Measurements from ENCODE around the gene SRPX2. TPM values are rescaled to one million over a fixed set of nuclear protein-coding genes. Genes with fewer than 3 reads are reported as not detected.

Gene SRPX2
- total RNA-seq, 2 experiments from 2014 or later: not detected

DNA sequence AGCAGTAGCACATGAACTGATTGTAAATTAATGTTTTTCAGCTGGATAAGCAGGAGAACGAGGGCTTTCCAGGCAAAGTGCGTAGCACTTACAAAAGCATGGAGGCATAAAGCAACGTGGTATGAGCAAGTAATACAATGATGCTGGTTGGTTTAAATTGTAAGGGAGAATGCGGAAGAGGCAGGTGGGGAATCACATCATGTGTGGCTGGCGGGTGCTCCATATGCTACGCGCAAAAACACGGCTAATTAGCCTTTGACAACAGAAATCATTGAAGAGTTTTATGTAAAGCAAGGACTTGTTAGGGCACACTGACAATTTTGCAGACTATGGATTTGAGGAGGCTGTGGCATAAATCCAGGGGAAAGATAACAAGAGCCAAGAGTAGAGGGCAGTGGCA, 73.4 kb downstream of the SRPX2 start:
- TF ChIP-seq EZH2phosphoT487 (IDR thresholded peaks at IDR 0.05; ENCODE audit: borderline replicate concordance, low read depth, low read length): no peak
- TF ChIP-seq, protein P1, sequence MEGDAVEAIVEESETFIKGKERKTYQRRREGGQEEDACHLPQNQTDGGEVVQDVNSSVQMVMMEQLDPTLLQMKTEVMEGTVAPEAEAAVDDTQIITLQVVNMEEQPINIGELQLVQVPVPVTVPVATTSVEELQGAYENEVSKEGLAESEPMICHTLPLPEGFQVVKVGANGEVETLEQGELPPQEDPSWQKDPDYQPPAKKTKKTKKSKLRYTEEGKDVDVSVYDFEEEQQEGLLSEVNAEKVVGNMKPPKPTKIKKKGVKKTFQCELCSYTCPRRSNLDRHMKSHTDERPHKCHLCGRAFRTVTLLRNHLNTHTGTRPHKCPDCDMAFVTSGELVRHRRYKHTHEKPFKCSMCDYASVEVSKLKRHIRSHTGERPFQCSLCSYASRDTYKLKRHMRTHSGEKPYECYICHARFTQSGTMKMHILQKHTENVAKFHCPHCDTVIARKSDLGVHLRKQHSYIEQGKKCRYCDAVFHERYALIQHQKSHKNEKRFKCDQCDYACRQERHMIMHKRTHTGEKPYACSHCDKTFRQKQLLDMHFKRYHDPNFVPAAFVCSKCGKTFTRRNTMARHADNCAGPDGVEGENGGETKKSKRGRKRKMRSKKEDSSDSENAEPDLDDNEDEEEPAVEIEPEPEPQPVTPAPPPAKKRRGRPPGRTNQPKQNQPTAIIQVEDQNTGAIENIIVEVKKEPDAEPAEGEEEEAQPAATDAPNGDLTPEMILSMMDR (conservative IDR thresholded peaks at IDR 0.05; ENCODE audit: low read length): no peak
- H4K20me1 ChIP-seq (ENCODE audit: insufficient read depth, low read length): no peaks in the 10 kb centered on the region
- H2AFZ ChIP-seq (ENCODE audit: low read length): no peak overlapping the region
- no peaks in the 10 kb centered on the region for H3K4me1 ChIP-seq (ENCODE audit: insufficient read depth, low read length, poor library complexity, severe bottlenecking)
- H3K4me3 ChIP-seq (ENCODE audit: low read depth, low read length, poor library complexity, severe bottlenecking): no peak overlapping the region
- BruUV-seq (replicated peaks): no TSS peak
- no peak overlapping the region for H3K27ac ChIP-seq (ENCODE audit: low read depth, low read length, poor library complexity, severe bottlenecking)
- H3K9me2 ChIP-seq (ENCODE audit: insufficient read depth, low read length): no peaks in the 10 kb centered on the region
- H3K79me2 ChIP-seq (ENCODE audit: insufficient read depth, low read depth, low read length): no peaks in the 10 kb centered on the region
- no peaks in the 10 kb centered on the region for H3K36me3 ChIP-seq (ENCODE audit: insufficient read depth, low read length)
- no peak overlapping the region for H3K4me2 ChIP-seq (ENCODE audit: low read length)
- ChIA-PET POLR2A (no interaction called here), CTCF (ENCODE audit: unreplicated experiment) (no interaction called here)
- no peak for DNase-seq (ENCODE audit: low spot score)
- intact Hi-C loops (cut with micrococcal nuclease; ENCODE audit: unreplicated experiment): no loop called here
- no peaks in the 10 kb centered on the region for H3K9me3 ChIP-seq (ENCODE audit: low read length)

DNA sequence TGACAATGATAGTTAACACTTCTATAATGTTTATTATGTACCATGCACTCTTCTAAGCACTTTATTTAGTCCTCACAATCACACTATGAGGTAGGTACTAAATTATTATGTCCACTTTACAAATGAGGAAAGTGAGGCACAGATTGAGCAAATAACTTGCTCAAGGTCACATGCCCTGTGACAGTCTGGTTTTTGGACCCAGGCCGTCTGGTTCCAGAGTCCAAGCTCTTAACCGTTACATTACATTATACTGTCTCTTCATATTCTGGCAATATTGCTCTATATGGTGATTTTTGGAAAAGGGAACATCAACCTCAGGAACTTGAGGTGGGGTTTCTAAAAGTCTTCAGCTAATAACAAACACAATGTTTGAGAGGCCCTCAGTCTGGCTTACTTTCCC, 75.1 kb downstream of the SRPX2 start:
- H3K4me3 ChIP-seq (ENCODE audit: low read depth, low read length, poor library complexity, severe bottlenecking): no peak overlapping the region
- intact Hi-C loops (cut with micrococcal nuclease; ENCODE audit: unreplicated experiment): no loop called here
- H3K4me1 ChIP-seq (ENCODE audit: insufficient read depth, low read length, poor library complexity, severe bottlenecking): no peaks in the 10 kb centered on the region
- ChIA-PET POLR2A (interaction anchor here (1.5 kb wide), 1 partner anchor 12 kb away, joined by 3 read pairs; no protein-coding TSS in a partner anchor), CTCF (ENCODE audit: unreplicated experiment) (no interaction called here)
- TF ChIP-seq, protein P1 (conservative IDR thresholded peaks at IDR 0.05; ENCODE audit: low read length): no peak
- no peak for TF ChIP-seq EZH2phosphoT487 (IDR thresholded peaks at IDR 0.05; ENCODE audit: borderline replicate concordance, low read depth, low read length)
- DNase-seq (ENCODE audit: low spot score): no peak
- no TSS peak for BruUV-seq (replicated peaks)
- H4K20me1 ChIP-seq (ENCODE audit: insufficient read depth, low read length): no peaks in the 10 kb centered on the region
- no peaks in the 10 kb centered on the region for H3K9me3 ChIP-seq (ENCODE audit: low read length)
- H2AFZ ChIP-seq (ENCODE audit: low read length): no peak overlapping the region
- H3K9me2 ChIP-seq (ENCODE audit: insufficient read depth, low read length): no peaks in the 10 kb centered on the region
- no peak overlapping the region for H3K4me2 ChIP-seq (ENCODE audit: low read length)
- no peaks in the 10 kb centered on the region for H3K36me3 ChIP-seq (ENCODE audit: insufficient read depth, low read length)
- H3K27ac ChIP-seq (ENCODE audit: low read depth, low read length, poor library complexity, severe bottlenecking): no peak overlapping the region
- H3K79me2 ChIP-seq (ENCODE audit: insufficient read depth, low read depth, low read length): no peaks in the 10 kb centered on the region

DNA sequence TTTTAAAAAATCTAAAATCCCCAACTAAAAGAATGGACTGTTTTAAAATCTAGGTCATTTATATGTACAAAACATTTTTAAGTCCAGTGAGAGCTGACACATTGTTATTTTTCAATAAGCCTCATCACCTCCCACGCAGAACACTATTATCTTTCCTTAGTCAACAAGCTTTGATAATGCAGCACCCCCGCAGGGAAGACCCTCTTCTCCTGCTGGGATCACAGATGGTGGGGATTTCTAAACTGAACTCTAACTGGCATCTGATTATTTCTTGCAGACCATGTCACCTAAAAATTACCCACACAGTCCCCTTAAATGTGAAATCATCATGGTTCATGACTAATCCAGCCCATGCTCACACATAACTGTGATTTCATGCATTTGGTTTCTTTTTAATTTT, 76.3 kb downstream of the SRPX2 start:
- Histone ChIP-seq H3K4me2 (ENCODE audit: low read length) (no peak overlapping the region), H3K27ac (ENCODE audit: low read depth, low read length, poor library complexity, severe bottlenecking) (no peak overlapping the region), H3K36me3 (ENCODE audit: insufficient read depth, low read length) (no peaks in the 10 kb centered on the region), H2AFZ (ENCODE audit: low read length) (no peak overlapping the region), H3K4me3 (ENCODE audit: low read depth, low read length, poor library complexity, severe bottlenecking) (no peak overlapping the region), H3K9me3 (ENCODE audit: low read length) (no peaks in the 10 kb centered on the region), H3K4me1 (ENCODE audit: insufficient read depth, low read length, poor library complexity, severe bottlenecking) (no peaks in the 10 kb centered on the region), H3K9me2 (ENCODE audit: insufficient read depth, low read length) (no peaks in the 10 kb centered on the region), H4K20me1 (ENCODE audit: insufficient read depth, low read length) (no peaks in the 10 kb centered on the region), H3K79me2 (ENCODE audit: insufficient read depth, low read depth, low read length) (no peaks in the 10 kb centered on the region)
- no peak for DNase-seq (ENCODE audit: low spot score)
- TF ChIP-seq EZH2phosphoT487 (IDR thresholded peaks at IDR 0.05; ENCODE audit: borderline replicate concordance, low read depth, low read length): no peak
- TF ChIP-seq, protein P1 (conservative IDR thresholded peaks at IDR 0.05; ENCODE audit: low read length): no peak
- ChIA-PET POLR2A (interaction anchor here (1.5 kb wide), 1 partner anchor 13 kb away, joined by 3 read pairs; no protein-coding TSS in a partner anchor), CTCF (ENCODE audit: unreplicated experiment) (no interaction called here)
- intact Hi-C loops (cut with micrococcal nuclease; ENCODE audit: unreplicated experiment): no loop called here
- BruUV-seq (replicated peaks): no TSS peak
